22Rv1 (cell line): Measurements from ENCODE around the gene RPS19BP1.
A peak's percentile ranks its signal among the peaks of the same experiment; 100 is the strongest.

Source experiments
- H3K27ac ChIP-seq: fragments of 450-650 bp; 2 replicates; pipeline ENCODE4 v1.5.1; 2017
- CTCF ChIP-seq: fragments of 450-650 bp; IDR thresholded peaks from 2 replicates; pipeline ENCODE4 v1.5.1; 2017; ENCODE audit warnings: mild to moderate bottlenecking
- ZFX ChIP-seq: fragments of 450-650 bp; IDR thresholded peaks from 2 replicates; pipeline ENCODE4 v1.6.1; 2017; ENCODE audit warnings: antibody characterized with exemption, borderline replicate concordance

The RPS19BP1 gene

GRCh38 chr22:39497429-39497828 is 35.1 kb downstream of the RPS19BP1 start:
- H3K27ac ChIP-seq = no peak overlapping the region
- TF ChIP-seq CTCF = no peak
- no peak for TF ChIP-seq ZFX

- TF ChIP-seq ZFX = no peak
- peak; percentile 93 for TF ChIP-seq CTCF
- H3K27ac ChIP-seq = peak overlapping the region; percentile 17; the same call in 1 of the 2 replicates
Measured at GRCh38 chr22:39496131-39496838, 36.3 kb downstream of the RPS19BP1 start.

- no peak overlapping the region for H3K27ac ChIP-seq
- no peak for TF ChIP-seq ZFX
- TF ChIP-seq CTCF = no peak
Measured at GRCh38 chr22:39494471-39495120, 38.0 kb downstream of the RPS19BP1 start.

- no peak overlapping the region for H3K27ac ChIP-seq
- TF ChIP-seq CTCF (no peak), ZFX (no peak)
Measured at GRCh38 chr22:39493759-39494158, 38.8 kb downstream of the RPS19BP1 start.

GRCh38 chr22:39492186-39492585 is 40.4 kb downstream of the RPS19BP1 start:
- H3K27ac ChIP-seq = no peak overlapping the region
- no peak for TF ChIP-seq CTCF
- no peak for TF ChIP-seq ZFX

- TF ChIP-seq CTCF (no peak), ZFX (no peak)
- no peak overlapping the region for H3K27ac ChIP-seq
Measured at GRCh38 chr22:39491696-39492095, 40.9 kb downstream of the RPS19BP1 start.
